HG03025 (cell line): ENCODE results near the gene NFRKB.

Experiments
- ATAC-seq: cut with Tn5 transposase; IDR thresholded peaks from one replicate; pipeline ENCODE4 v1.9.1; 2021; ENCODE audit warnings: mild to moderate bottlenecking, moderate library complexity; ENCODE audit not compliant: unreplicated experiment, low FRiP score

Gene NFRKB

DNA sequence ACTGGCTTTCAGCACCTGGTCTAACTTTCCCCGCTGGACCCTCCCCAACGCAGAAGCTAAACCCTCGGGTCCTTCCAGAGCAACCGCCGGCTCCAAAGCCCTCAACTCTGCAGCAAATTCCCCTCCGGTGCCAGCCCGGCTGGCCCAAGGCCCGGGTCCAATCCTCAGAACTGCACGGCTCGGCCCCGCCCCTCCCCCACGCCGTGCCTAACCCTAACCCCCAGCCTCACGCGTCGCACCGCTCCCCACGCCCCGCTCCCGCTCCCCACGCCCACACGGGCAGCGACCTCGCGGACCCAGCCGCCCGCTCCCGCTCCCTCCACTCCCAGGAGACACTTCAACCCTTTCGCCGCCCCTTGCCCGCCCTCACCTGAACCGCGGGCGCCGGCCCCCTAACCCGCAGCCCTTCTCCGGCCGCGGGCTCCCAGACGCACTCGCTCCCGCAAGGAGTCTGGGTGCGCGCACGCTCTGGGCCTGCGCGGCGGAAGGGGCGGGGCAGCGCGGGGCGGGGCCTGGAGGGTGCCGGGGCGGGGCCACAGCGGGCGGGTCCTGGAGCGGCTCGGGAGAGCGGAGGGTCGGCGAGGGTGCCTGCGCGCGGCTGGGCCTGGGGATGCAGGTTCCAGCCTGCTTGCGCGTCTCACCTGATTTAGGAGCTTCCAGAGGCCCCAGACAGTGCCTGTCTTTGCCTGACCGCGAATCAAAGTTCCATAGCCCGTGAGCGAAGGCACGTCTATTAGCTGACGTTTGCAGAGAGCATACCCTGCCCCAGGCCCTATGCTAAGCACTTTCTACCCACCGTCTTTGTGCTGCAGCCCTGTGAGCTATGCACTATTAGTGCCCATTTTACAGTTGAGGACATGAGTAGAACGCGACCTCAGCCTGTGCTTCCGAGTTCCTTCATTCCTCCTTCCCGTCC lies at the start of gene NFRKB:
Gene NFRKB, minus strand, starts transcription at position 453 of the 916 bp plus-strand sequence. CDS start 2,729 bp downstream, outside the sequence.
- peak; percentile 93 for ATAC-seq

DNA sequence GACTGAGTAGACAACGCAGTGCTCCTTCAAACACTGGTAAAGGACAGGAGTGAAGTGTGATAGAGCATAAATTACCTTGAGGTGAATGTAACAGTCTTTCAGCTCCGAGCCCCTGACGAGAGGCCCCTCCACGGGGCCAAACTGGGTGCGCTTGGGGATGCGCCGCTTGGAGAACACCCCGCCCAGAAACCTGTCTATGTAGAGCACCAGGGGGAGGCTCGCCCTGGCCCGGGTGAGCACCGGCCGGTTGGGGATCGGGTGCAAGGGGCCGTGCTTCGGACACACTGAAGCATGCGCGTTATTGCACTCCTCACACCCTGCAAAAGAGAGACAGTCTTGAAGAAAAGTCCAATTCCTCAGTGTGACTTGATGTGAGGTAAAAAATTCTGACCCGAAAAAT lies 49.3 kb upstream of the NFRKB start:
- ATAC-seq, result no peak

DNA sequence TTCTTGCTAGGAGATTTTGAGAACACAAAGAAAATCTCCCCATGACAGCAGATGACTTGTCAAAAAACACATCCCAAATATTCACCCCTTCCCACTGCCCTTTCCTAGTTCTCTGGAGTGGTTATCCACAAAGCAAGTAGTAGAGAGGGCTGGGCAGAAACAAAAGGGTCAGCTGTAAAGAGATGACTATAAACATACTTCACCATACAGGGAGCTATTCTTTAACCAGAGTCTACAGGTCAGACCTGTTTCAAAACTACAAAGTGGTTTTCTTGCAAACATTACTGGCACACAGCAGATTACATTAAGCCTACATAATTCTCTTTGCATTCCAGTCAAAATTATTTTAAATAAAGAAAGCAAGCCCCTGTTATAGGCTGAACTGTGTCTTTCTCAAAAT lies 47.7 kb upstream of the NFRKB start:
- no peak for ATAC-seq

DNA sequence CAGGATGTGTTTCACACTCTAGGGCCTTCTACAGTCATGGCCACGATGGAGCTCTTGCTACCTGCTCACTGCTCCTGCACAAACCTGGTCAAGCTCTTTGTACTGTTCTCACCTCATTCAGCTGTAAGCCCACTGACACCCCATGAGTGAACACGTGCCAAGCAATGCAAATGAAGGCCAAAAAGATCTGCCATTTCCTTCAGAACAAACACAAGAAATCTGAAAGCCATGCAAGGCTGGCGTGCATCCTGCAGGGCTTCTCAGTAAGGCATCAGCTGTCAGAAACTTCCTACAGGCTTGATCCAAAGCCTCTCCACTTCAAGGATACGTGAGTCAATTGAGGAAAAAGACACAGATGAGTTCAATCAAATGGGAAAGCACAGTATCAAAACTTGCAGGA lies 44.1 kb upstream of the NFRKB start:
- no peak for ATAC-seq

DNA sequence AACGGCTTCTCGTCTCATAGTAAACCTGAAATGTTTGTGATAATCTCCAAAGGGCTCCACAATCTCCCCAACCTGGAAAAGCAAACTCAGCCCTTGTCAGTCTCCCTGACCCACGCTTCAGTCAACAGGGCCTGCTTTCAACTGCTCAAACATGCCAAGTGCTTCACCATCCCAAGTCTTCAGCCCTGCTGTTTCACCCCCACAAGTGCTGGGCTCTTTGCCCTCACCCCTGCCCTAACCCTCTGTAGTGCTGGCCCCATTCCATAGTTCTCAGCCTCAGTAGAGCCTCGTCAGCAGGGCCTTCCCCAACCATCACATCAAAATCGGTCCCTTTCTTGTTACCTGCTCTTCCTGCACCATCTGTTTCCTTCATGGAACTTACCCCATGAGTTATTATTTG lies 43.4 kb upstream of the NFRKB start:
- no peak for ATAC-seq

DNA sequence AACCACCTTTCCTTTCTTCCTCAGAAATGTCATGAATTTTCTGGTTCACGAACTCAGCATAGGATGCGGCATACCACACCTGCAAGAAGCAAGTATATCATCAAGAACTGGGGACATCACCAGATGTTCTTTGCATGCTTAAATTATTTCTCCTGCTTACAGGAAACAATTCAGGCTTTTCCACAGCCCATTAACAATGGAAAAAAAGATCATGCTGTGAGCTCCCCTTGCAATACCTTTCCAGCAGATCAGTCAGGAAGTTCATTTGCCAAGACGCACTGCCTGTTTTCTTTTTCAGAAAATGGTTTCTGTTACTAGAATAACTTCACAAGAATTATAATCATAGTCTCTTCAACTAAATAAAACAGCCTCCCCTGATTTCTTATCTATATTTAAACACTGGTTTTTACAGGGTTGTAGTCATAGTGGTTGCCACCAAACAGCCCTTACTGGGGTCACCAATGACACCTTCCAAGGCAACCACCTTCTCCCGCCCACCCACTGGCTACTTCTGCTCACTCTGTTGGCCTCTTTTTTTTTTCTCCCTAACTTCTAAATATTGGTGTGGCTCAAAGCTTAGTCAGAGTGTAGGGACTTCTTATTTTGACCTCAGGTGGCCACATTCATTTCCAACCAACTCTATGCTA lies 42.3 kb upstream of the NFRKB start:
- no peak for ATAC-seq

DNA sequence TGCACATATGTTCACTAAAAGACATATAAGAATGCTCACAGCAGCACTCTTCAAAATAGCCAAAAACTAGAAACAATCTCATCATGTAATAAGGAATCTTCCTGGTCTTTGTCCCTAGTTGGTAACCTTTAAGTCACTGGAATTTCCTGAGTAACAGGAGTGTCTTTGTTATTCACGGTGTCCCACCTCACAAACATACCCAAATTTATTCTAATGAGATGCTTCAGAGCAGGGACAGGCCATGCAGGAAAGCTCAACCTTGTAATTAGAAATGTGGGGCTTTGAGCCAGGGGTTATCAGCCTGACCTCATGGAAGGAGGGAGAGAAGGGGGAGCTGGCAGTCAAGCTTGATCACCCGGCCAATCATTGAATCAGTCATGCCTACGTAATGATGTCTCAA lies 40.3 kb upstream of the NFRKB start:
- ATAC-seq, result no peak

DNA sequence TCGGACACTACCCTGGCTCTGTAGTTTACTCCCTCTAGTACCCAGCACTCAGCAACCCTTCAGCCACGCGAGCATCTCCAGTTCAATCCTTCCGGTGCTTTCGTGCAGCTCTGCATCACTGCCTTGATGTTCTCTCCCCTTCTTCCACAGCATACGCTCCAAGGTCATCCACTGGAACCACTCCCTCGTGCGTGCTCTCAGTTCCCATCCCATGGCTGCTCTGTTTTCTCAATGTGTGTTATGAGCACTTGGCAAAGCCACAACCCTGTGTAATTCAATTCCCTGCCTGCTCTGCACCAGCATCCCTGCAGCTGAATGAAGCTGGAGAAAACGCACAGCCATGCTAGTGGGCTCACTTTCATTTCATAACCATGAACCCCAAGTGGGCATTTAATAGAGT lies 38.5 kb upstream of the NFRKB start:
- ATAC-seq, result no peak

DNA sequence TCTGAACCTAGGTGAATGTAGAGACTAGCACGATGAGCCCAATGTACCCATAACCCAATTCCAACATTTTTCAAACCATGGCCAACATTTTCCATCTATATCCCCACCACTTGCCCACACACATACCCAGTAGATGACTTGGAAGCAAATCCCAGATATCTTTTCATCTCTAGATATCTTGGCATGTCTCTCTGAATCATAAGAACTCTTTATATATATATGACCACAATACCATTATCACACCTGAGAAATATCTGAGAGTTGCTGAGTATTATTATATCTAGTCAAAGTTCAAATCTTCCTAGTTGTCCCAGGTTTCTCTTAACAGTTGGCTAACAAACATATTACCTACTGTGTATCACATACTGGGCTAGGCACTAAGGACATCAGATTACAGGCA lies 37.9 kb upstream of the NFRKB start:
- ATAC-seq, result no peak

DNA sequence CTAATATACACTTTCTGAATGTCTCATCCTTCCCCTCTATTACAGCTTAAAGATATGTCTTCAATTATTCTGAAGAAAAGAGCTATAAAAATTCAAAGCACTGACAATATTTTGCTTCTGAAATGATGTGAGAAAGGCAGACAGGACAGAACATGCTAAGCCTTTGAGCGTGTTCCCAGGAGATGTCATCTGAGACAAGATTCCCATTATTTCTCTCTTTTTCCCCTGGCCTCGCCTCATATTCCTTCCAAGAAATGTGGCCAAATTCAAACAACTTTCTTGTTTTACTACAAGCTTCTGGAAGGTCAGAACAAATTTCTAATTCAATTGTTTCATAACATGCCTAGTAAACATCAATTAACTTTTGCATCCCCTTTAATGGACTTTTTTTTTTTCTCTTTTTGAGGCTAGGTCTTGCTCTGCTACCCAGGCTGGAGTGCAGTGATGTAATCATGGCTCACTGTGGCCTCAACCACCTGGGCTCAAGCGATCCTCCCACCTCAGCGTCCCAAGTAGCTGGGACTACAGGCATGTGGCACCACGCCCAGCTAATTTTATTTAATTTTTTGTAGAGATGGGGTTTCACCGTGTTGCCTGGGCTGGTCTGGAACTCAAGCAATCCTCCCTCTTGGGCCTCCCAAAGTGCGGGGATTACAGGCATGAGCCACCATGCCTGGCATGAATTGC lies 37.1 kb upstream of the NFRKB start:
- ATAC-seq, result no peak

DNA sequence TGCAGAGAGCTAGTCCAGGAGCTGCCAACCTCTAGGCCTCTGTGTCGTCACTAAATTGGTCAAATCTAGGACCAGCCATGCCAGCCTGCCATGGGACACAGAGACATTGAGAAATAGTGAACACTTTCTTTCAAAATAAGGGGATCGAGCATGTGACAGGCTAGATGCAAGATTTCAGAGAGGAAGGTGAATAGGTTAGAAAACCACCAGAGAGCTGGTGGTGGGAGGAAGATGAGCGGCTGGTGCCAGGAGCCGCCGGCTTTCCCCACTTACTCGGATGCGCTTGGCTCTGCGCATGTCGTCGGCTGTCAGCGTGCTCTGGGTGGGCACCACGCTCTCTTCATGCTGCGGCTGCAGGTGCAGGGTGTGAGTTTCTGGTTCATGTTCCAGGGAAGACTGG lies 35.4 kb upstream of the NFRKB start:
- no peak for ATAC-seq

DNA sequence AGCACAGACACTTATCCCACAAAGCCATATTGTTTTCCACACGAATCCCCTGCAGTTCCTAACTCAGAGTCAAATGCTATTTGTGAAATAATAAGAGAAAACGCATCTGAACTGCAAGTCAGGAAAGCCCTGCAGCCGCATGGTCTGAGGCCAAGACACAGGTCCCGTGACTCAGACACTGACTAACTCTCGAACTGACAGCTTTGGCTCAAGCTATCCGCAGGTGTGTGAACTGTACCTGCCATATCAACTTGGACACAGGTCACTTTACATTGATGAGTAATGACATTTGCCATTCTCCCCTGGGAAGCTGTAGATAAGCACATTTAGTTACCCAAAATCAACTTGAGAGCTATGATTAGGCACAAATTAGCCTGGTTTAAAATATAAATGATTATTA lies 34.9 kb upstream of the NFRKB start:
- ATAC-seq, result no peak

DNA sequence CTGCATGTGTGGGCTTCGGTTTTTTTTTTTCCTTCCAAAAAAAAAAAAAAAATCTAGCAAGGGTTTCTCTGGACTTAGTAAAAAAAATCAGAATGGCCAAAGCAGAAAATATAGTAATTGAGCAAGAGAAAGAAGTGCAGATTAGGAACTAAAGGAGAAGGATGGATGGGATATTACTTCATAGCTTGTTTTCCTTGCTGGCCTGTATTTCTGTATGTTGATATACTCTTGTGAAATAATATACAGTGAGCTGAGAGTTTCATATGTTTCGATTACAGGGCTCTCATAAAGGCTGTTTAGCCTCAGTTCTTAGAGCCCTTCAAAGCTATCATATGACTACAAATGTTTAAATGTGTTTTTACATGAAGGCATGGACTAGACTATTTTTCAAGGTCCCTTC lies 34.3 kb upstream of the NFRKB start:
- ATAC-seq, result no peak

DNA sequence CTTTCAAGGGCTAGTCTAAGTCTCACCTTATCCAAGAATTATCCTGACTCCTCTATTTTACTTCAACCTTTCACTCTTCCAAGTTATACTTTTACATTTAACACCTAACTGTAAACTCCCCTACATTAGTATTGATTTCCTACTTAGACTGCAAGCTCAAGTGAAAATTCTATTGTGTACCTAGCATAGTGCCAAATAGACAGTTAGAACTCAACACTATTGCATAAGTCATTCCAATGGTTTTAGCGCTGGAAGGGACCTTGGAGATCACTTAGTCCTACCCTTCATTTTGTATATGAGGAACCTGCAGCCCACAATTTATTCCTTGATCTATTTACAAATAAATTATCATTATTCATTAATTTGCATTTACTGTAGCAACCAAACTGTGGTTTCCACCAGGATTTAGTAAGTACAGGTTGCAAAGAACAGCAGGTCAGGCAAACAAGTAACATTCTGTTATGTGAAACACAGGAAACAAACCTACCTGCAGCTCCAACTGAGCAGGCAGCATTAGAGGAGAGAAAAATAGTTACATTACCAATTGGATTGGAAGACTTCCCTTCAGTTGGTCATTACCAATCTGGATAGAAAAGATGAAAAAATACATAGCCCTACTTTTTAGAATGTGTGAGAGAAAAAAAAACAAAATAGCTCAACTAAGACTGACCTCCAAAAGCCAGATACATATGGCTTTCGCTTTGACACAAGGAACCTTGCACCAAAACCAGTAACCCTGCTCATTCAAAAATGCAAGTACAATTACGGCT lies 33.7 kb upstream of the NFRKB start:
- ATAC-seq, result no peak

DNA sequence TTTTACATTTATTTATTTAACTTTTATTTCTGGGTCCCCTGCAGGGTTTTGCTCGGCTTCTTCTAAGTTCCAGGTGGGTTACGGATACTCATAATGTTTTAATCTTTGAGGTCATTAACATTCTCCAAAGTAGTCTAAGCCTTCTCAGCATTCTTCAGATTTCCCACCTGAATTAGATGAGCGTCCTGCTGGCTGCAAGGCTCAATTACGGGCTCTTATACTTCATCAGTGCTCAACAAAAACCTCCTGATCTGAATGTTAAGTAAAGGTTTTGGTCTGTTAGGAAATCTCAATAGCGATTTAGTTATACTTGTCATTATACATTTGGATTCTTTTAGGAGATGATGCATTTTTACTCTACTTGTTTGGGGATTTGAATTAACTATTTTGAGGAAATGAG lies 27.3 kb upstream of the NFRKB start:
- ATAC-seq, result no peak

DNA sequence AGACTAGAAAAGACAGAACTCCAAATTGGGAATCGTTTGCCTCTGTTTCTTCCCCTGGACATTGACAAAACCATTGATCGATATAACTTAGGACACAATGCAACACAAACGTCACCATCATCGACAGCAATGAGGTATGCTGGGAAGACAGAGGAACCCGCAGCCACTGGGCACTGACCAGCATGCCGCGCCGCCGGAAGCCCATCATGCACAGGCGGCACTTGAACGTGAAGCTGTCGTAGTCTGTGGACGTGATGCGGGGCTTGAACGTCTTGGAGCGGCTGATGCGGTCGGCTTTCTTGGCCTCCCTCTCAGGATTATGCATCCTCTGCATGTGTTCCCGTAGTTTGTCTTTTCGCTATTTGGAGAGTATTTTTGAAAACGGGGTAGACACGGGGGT lies 23.0 kb upstream of the NFRKB start:
- no peak for ATAC-seq

DNA sequence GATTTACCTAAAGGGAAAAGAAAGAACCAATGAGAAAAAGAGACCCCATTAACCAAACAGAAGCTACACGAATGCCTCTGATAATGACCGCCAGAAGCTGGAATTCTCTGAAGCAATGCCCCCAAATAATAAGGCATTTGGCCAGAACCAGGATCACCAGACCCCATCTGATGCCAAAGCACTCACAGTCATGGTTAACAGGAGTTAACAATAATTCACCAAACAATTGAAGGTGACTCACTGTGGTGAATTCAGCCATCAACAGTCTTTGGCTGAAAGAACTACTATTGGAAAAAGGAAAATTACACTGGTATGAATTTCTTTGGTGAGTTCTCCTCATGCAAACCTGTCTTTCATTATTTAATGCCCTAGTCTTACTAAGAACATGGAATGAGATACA lies 21.9 kb upstream of the NFRKB start:
- ATAC-seq, result no peak

DNA sequence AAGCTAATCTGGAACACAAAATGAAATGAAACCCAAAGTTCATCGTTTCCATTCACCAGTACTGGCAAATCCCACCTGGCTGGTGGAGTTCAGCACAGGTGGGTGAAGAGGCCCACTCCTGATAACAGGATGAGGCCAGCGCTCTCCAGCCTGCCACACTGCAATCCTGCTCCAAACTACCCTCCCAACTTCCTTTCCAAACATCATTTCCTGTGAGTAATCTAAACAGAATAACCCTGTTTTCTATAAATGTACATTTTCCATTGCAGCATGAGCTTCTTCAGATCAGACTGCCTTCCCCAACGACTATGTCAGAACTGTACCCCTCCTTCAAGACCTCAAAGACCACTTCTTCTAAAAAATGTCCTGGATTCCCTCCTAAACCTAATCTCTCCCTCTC lies 15.9 kb upstream of the NFRKB start:
- no peak for ATAC-seq

DNA sequence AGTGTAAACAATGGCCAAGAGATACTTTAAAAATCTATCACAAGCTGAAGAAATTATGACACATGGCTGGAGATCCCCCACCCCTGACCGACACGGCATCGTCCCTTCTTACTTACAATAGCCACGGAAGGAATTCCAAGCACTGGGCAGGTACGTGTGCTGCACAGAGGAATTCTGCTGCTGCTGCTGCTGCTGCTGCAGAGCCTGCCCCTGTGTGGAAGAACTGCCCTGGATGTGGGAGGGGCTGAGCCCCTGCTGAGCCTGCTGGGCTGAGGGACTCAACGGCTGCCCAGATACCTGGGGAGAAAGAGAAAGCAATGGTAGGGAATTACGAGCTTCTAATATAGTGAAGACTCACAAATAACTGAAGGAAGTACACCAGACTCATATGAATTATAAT lies 15.0 kb upstream of the NFRKB start:
- no peak for ATAC-seq

DNA sequence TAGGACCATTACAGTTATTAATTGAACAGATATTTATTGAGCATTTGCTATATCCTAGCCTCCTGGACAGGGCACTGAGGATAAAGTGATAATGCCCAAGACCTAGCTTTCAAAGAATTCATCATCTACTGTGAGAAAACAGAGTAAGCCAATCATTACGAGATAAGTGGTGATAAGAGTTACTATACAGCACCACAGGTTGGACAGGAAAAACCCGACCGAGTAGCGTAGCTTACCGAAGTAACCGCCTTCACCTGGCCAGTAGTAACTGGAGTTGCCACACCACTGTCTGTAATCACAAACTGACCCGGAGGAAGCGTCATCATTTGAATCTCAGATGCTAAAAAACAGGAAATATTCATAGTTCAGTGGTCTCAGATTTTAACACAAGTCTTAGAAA lies 10.0 kb upstream of the NFRKB start:
- ATAC-seq, result no peak

DNA sequence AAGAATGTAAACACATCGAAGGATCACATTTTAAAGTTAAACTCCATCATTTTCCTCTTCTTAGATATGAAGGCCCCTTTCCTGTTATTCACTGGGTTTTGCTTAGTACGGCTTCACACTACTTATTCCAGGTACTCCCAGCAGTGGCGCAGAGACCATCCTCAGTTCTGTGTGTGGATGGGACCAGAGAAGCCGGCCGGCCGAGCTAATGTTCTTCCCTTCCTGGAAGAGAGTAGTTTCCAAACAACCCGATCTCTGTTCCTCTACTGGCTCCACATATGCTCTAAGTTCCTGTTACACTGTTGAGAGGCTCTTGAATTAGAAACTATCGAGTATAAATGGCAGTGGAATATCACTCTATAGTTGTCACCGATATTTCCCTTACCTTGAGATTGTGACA lies 684 bp upstream of the NFRKB start:
- no peak for ATAC-seq
